Umbilical cord (tissue), 2 donors: ENCODE results near the gene PEX10. TPM values are rescaled to one million over a fixed set of nuclear protein-coding genes. Genes with fewer than 3 reads are reported as not detected.

Source experiments
- DNase-seq: peaks from one replicate; pipeline ENCODE4 v3.0.0-alpha.2; 2015; ENCODE audit warnings: low spot score
- total RNA-seq: library from RNA; depleted of rRNA; stranded (reverse); fragments of >200 nt; gene quantifications from one replicate; pipeline ENCODE4 v1.2.3, GENCODE V29; 2014; ENCODE audit warnings: low replicate concordance; ENCODE audit not compliant: insufficient read depth

The PEX10 gene
- total RNA-seq, 1 donor from 2014 or later: 22.6 TPM

GRCh38 chr1:2425892-2426291 is 13.5 kb upstream of the PEX10 start:
- no peak for DNase-seq

DNA sequence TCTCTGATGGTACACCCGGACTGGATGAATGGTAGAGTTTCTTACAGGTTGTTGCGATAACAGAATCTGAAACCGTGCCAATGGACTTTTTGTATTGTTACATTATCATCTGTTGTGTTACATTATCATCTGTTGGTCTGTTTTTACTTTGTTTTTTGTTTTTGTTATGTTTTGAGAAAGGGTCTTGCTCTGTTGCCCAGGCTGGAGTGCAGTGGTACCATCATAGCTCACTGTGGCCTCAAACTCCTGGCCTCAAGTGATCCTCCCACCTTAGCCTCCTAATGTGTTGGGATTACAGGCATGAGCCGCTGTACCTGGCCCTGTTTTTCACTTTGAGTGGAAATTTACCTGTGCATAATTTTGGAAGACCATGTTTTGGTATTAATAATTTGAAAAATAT is 10.2 kb upstream of the PEX10 start:
- DNase-seq: no peak

GRCh38 chr1:2419416-2419815 is 7.1 kb upstream of the PEX10 start:
- DNase-seq: no peak

- DNase-seq: no peak
These were observed 6.5 kb upstream of the PEX10 start for GRCh38 chr1:2418791-2419320.

GRCh38 chr1:2417833-2418225 is 5.5 kb upstream of the PEX10 start:
- DNase-seq: no peak

DNA sequence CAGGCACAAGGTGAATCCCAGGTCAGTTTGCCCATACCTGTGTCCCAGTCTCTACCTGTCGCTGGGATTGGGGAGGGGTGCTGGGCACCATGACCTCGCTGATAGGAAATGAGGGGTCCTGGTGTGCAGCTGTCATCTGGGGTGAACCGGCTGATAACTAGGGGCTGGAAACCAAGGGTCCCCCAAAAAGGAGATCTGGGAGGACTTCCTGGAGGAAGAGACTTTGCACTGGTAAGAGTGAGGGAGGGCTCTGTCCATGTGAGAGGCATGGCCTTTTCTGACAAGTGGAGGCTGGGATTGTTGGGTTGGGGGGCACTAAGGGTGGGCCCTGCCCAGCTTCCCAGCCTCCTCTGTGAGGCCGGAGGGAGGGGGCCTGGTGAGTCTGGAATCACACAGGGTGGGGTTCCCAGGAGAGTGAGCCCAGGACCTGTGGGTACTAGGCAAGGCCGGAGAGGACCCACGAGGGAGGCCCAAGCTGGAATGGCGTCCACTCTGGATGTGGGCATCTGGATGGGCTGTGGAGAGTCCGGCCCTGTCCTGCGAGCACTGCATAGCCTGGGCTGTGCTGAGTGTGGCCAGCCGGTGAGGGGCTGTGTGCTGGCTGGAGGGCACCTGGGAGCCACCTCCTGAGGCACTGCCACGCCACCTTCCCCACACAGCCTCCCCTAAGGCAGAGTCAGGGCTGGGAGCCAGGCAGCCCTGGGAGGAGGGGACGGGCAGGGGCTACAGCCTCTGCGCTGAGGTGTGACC is 4.9 kb upstream of the PEX10 start:
- DNase-seq: no peak

GRCh38 chr1:2416403-2416802 is 4.0 kb upstream of the PEX10 start:
- DNase-seq: peak; percentile 68

DNA sequence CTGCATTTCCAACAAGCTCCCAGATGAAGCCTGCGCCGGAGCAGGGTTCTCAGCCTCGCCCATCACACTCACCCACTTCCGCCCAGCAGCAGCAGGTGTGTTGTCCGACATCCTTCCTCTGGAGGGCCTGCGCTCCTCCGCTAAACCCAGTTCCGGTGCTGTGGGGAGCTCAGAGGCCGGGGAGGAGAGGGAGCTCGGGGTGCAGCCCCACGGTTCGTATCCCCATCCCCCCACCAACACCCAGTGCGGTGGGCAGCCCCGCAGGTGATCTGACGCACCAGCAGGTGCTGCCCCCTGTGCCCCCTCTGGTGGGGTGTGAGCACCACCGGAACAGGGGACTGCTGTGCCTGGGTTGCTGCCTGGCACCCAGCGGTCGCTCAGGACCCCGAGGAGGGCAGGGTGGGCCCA is 3.4 kb upstream of the PEX10 start:
- DNase-seq: no peak

DNA sequence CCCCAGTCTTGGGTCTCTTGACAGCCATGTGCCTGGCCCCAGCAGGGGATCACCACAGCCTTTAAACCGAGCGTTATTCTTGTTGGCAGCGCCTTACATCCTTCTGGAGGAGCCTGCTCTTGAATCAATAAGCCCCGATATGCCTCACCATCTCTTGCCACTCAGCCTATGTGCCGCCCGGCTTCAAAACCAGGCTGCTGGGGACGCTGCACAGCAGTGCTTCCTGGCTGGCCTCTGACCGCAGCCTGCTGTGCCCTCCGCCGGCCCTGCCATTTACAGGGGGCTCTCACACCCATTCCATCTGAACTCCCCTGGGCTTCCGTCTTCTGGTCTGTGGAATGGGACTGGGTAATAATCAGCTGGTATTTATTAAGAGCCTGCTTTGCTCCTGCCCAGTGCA is 3.0 kb upstream of the PEX10 start:
- DNase-seq: no peak

- DNase-seq: peak; percentile 68
These were observed 2.1 kb upstream of the PEX10 start for GRCh38 chr1:2414297-2414958.

GRCh38 chr1:2413495-2414296 is 1.3 kb upstream of the PEX10 start:
- no peak for DNase-seq

GRCh38 chr1:2412773-2413494 is 570 bp upstream of the PEX10 start:
- no peak for DNase-seq

DNA sequence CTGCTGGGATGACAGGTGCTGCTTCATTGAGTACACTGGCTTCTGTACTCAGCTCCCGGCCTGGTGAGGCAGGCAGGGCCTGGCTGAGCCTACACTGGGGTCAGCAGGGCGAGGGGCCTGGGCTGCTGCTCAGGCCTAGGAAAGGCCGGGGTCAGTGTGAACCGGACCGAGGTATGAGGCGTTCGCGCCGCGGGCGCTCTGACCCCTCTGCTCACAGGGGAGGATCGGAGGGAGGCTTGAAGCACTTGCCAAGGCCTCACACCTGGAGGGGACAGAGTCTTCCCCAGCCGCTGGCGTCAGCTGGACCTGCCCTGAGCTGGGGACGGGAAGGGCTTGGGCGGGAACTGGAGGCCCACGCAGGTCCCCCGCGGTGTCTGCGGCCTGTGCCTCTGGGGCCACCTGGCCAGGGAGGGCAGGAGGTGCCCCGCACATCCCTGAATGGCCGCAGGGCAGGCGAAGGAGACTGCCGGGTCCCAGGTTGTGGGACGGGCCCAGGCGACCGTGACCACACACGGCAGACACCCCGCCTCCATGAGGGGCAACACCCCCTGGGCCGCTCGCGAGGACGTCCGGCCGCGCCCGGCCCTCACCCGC is 466 bp downstream of the PEX10 start:
- no peak for DNase-seq

GRCh38 chr1:2409745-2410144 is 2.6 kb downstream of the PEX10 start:
- DNase-seq: no peak

DNA sequence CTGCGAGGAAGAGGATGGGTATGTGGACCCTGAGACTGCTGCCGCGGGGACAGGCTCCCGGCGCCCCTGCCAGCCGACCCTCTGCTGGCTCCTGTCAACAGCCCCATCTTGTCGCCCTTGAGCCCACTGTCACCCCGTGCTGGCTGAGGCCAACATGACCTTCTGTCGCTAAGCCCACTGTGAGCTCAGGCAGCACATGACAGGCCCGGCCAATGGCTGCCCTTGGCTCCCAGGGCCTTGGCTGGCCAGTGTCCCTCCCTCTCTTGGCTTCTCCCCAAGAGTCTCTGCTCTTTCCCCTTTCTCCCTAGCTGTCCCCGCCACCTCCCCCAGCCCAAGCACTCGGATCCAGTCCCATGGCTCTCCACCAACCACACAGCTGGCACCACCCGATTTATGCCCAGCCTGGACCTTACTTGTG is 3.5 kb downstream of the PEX10 start:
- no peak for DNase-seq

GRCh38 chr1:2408456-2408855 is 3.9 kb downstream of the PEX10 start:
- no peak for DNase-seq

DNA sequence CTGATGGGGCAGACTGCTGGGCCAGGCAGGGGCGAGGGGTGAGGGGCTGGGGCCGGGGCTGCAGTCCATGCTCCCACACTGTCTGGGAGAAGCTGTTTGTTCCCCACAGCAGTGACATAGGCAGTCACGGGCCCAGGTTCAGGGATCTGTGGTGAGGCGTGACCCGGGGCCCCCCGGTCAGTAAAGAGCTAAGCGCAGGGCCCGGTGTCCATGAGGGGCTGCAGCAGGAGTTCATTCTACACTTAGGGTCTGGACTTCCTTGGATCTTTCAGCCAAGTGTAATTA is 4.4 kb downstream of the PEX10 start:
- DNase-seq: no peak

GRCh38 chr1:2407166-2407990 is 5.0 kb downstream of the PEX10 start:
- no peak for DNase-seq

DNA sequence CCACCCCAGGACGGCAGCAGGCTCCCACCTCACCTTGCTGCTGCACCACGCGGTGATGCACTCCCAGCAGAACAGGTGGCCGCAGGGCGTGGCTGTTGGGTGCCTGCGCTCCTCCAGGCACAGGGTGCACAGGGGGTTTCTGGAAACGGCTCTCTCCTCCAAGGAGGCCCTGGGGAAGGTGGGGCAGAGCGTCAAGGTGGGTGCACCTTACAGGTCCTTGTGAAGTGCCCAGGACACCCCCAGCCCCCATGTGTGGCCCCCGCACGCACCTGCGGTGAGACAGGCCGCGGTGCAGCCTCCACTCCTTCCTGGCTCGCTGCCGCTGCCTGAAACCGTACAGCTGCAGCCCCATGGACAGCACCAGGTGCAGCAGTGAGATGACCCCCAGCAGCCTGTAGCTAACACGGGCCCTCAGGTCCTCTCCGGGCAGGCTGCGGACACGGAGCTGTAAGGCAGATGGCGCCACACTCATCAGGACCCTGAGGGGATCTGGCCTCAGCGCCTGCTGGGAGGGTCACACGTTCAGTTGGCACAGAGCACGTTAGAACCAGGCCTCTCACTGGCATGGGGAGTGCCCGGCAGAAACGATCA is 5.8 kb downstream of the PEX10 start:
- no peak for DNase-seq
